ENCODE results near the gene LRSAM1.

- TF ChIP-seq, protein P1, sequence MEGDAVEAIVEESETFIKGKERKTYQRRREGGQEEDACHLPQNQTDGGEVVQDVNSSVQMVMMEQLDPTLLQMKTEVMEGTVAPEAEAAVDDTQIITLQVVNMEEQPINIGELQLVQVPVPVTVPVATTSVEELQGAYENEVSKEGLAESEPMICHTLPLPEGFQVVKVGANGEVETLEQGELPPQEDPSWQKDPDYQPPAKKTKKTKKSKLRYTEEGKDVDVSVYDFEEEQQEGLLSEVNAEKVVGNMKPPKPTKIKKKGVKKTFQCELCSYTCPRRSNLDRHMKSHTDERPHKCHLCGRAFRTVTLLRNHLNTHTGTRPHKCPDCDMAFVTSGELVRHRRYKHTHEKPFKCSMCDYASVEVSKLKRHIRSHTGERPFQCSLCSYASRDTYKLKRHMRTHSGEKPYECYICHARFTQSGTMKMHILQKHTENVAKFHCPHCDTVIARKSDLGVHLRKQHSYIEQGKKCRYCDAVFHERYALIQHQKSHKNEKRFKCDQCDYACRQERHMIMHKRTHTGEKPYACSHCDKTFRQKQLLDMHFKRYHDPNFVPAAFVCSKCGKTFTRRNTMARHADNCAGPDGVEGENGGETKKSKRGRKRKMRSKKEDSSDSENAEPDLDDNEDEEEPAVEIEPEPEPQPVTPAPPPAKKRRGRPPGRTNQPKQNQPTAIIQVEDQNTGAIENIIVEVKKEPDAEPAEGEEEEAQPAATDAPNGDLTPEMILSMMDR (IDR thresholded peaks at IDR 0.05; ENCODE audit: low read depth, low read length, missing input control), result no peak
- TF ChIP-seq EGR1 (IDR thresholded peaks at IDR 0.05; ENCODE audit: low read depth in 2 of 2), result no peak
Measured at GRCh38 chr9:127537014-127537413, 85.7 kb downstream of the LRSAM1 start.

Data from liver (tissue), 3 donors.